HG03558 (cell line): ENCODE data around the gene EFHB.
"Not testable (repeated sequence)": the region's sequence is repeated elsewhere in the genome, so short reads cannot be mapped to it uniquely, and the experiment has no call there.

Experiments used
- ATAC-seq: cut with Tn5 transposase; IDR thresholded peaks from one replicate; pipeline ENCODE4 v1.9.1; 2021; ENCODE audit warnings: moderate number of reproducible peaks; ENCODE audit not compliant: unreplicated experiment; ENCODE audit errors: extremely low read depth

Gene EFHB

DNA sequence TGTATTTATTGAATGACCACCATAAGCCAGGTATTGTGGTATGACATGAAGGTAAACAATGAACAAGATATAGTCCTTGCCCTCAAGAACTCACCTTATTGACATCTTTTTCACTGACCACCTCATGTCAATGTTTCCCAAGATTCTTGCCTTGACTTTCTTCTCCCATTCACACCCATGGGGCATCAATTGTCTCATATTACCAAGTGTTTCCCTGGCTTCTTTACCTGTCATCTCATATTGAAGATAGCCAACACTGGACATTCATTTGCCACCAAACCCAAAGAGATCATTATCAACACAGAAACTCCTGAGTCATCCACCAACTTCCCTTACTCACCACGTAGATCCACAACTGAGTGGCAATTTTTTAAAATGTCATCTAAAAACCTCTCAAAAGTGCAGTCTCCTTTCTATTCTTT, 2.2 kb downstream of the EFHB start:
- ATAC-seq, result no peak

- peak; percentile 78 for ATAC-seq
Observed at GRCh38 chr3:19931180-19931692, 2.8 kb downstream of the EFHB start.

- ATAC-seq, result no peak
Observed at GRCh38 chr3:19920401-19921080, 13.5 kb downstream of the EFHB start.

GRCh38 chr3:19917167-19917566, 16.9 kb downstream of the EFHB start:
- no peak for ATAC-seq

DNA sequence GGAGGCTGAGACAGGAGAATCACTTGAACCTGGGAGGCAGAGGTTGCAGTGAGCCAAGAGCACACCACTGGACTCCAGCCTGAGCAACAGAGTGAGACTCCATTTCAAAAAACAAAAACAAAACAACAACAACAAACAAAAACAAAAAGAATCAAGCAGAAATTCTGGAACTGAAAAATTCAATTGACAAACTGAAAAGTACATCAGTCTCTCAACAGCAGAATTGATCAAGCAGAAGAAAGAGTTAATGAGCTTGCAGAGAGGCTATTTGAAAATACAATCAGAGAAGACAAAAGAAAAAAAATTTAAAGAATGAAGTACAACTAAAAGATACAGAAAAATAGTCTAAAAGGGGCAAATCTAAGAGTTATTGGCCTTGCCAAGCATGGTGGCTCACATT, 22.6 kb downstream of the EFHB start:
- ATAC-seq, result no peak

DNA sequence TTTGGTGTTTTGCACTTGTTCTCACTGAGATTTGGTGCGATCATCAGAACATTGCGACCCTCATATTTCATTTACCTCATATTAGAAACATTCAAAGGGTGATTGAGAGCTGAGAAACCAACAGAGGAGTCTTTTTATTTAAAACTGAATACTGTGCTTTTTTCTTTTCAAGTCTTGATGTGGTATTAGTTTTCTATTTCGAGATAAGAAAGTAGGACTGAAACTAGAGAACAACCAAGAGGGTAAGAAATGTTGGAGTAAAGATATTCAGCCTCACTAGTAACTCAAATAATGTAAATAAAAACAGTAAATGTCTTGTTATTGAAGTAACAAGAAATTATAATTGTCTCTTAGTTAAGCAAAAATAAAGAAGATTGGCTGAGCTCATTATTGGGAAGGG, 26.5 kb downstream of the EFHB start:
- ATAC-seq, result no peak

GRCh38 chr3:19903649-19904048, 30.4 kb downstream of the EFHB start:
- no peak for ATAC-seq

GRCh38 chr3:19901918-19902317, 32.1 kb downstream of the EFHB start:
- ATAC-seq, result no peak

DNA sequence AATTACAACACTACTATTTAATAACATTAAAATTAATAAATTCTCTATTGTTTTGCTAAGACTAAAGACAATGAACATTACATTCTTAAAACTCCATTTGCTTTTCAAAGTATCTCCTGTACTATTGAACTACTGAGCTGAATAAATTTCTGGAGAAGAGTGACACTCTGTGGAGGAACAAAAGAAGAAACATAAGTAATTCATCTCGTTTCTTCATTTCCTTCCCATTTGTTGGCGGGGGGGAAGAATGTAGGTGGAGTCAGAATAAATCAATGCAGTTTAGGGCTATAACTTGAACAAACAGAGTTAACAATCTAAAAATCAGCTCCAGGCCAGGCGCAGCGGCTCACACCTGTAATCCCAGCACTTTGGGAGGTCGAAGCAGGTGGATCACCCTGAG, 32.7 kb downstream of the EFHB start:
- no peak for ATAC-seq

DNA sequence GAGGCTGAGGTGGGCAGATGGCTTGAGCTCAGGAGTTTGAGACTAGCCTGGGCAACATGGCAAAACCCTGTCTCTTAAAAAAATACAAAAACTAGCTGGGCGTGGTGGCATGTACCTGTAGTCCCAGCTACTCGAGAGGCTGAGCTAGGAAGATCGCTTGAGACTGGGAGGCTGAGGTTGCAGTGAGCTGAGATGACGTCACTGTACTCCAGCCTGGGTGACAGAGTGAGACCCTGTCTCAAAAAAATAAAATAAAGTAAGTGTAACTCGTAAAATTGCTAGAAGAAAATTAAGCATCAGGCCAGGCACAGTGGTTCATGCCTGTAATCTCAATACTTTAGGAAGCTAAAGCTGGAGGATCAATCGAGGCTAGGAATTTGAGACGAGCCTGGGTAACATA, 34.2 kb downstream of the EFHB start:
- ATAC-seq, result not testable (repeated sequence)

DNA sequence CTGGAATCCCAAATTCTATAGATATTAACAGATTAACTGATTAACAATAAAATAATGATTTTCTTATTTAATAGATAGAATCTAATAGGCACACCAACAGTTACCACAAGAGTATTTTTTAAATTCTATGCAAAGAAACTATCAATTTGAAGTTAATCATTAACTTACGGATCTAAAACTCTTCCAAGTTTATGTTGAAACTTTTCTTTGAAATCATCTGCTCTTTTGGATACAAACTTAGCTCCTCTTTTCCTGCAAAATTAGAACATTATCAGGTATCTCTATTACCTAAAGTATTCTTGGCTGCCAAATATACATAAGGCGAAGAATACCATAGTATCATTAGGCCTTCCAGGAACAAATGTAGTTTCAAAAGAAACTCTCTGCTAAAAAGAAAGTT, 34.8 kb downstream of the EFHB start:
- no peak for ATAC-seq

DNA sequence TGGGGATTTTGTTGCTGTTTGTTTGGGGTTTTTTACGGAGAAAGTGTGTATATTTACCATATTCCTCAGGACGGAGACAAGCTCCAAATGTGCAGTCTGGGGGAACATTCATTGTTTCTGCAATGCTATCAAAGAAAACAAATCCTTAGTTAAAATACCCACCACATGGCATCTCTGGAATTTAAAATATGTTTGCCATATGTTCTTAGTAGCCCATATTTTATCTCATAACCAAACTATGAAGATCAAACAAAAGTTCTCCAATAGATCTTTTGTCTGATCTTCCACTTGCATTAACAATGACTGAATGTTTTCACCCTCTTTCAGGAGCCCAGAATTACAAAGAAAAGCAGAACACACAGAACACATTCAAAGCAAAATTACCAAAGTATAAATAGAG, 35.3 kb downstream of the EFHB start:
- ATAC-seq, result no peak

GRCh38 chr3:19891740-19892139, 42.3 kb downstream of the EFHB start:
- ATAC-seq, result no peak

DNA sequence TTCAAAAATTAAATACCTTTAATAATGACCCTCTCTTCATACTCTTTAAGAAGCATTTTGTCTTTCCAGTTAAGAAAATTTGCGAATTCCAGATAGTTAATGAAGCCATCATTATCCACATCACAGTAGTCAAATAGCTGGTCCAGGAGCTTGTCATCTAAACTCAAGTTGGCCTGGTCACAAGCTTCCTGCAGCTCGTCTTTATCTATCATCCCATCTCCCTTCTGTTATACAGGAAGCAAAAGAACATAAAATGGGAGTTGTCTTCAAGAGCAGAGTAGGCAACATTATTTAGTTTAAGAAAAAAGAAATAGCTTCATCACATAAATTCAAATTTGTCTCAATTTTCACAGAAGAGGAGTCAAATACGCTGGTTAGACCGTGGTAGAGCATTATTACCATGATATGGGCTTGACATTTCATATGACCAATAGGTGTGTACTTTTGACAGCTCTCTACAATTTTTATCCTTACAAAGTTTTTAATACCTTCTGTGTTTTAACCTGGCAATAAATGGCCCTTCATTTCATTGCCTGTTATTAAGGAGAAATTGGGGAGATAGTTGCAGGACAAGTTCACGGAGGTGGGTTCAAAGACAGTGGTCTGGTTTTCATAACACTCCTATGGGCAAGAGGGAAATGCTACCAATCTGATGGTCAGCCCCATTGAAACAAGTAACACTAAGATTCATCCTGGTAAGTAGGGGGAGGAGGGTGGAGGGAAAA, 45.4 kb downstream of the EFHB start:
- no peak for ATAC-seq

DNA sequence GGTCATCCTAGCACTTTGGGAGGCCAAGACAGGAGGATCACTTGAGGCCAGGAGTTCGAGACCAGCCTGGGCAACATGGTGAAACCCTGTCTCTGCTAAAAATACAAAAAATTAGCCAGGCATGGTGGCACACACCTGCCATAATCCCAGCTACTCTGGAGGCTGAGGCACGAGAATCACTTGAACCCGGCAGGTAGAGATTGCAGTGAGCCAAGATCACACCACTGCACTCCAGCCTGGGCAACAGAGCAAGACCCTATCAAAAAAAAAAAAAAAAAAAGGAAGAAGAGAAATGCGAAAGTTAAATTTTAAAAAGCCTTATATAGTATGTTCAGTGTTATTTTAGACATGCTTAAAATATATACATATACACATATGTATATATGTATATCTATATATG, 46.9 kb downstream of the EFHB start:
- not testable (repeated sequence) for ATAC-seq

GRCh38 chr3:19886404-19886803, 47.6 kb downstream of the EFHB start:
- ATAC-seq, result no peak

DNA sequence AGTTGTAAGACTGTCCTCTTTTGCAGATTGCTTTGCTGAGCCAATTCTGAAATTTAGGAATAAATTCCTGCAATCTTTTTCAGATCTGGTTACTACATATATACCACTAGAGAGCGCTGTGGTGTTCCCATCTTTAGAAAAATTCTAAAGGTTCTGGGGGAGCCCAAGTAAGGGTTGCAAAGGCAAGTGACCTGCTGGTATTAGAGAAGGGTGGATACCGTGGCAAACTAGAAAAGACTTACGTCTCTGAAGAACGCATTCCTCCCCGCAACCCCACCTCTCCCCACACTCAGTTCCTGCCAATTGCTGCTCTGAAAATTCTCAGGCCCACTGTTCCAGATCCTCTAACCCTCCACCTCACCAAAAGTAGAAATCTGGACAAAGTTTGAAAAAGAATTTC, 48.5 kb downstream of the EFHB start:
- ATAC-seq, result no peak

DNA sequence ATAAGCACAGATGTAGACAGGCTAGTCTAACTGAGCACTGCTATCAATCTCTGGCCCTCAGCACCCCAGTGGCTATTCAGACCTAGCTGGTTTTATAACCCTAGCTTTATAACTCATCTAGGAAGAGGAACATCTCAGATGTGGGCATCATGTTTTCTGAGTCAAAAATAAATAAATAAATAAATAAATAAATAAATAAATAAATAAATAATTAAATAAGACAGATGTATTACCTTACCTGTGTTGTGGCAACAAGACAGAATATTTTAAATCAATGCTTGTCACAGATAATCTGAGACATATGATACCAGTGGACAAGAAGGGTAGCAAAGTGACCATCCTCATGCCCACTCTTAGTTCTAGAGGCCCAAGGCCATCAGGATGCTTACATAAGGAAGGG, 52.2 kb downstream of the EFHB start:
- ATAC-seq, result no peak

DNA sequence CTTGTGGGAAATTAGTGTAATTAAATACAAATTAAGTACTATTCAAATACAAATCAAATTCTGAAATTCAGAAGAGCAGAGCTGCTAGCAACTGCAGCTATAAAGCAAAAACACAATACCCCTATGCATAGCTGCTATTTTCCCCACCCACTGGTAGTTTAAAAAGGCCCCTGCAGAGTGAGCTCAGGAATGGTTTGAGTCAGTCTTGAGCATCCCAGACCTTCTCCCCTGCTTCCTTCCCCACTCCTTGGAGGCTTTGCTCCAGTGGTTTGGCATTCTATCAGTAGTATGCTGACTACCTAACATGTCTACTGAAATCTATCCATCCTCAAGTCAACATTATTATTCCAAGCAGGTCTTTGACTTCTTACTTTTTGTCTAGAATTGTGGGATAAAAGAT, 53.0 kb downstream of the EFHB start:
- no peak for ATAC-seq

DNA sequence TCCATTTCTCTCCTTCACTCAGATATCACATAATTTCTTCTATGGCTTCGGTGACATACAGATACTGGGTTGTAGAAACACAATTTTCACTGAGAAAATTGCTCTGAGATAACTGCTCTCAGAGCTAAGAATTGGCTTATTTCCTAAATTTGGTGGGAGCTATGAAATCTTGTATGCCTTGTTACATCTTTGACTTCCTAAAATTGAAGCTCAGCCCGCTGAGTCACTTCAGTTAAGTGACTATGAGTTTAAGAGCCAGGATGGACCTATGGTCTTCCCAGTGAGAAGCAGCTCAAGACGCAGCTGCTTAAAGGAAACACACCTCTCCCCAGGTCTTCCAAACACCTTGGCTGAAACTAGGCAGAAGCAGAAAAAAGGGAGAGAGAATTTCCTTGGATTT, 56.4 kb downstream of the EFHB start:
- no peak for ATAC-seq

- ATAC-seq, result no peak
Observed at GRCh38 chr3:19866751-19867347, 67.2 kb downstream of the EFHB start.
